Thyroid gland (tissue), 4 donors: Measurements from ENCODE around the gene CTPS1.

Experiments used
- CTCF ChIP-seq, 6 experiments: fragments of 200-600 bp in 3 of 6; fragments of 450-650 bp in 3 of 6; sonication (generic) in 3 of 6; IDR thresholded peaks; one replicate each; pipeline ENCODE4 v1.5.1; 2016 to 2019; ENCODE audit warnings: antibody characterized with exemption in 6 of 6, mild to moderate bottlenecking in 2 of 6, inconsistent platforms in 1 of 6, moderate library complexity in 1 of 6
- POLR2A ChIP-seq, 2 donors: fragments of 450-650 bp; IDR thresholded peaks; one replicate each; pipeline ENCODE4 v1.6.1; 2017; ENCODE audit warnings: antibody characterized with exemption in 2 of 2, mild to moderate bottlenecking in 2 of 2, moderate library complexity in 1 of 2

- no peak for TF ChIP-seq CTCF (IDR thresholded peaks at IDR 0.05)
- no peak for TF ChIP-seq POLR2A (IDR thresholded peaks at IDR 0.05)
These were observed 1.8 kb upstream of the CTPS1 start for GRCh38 chr1:40977716-40978115.
